Natural killer cell (primary cell): ENCODE results near the gene THRAP3. TPM values are rescaled to one million over a fixed set of nuclear protein-coding genes. Genes with fewer than 3 reads are reported as not detected.

Source experiments
- ATAC-seq, 3 donors: fragments of 150-1000 bp in 2 of 3; fragments of 200-7000 bp in 1 of 3; cut with Tn5 transposase; 1 replicate in 1 of 3; 2 replicates in 2 of 3; pipeline ENCODE4 v1.10.0; 2021; ENCODE audit warnings: mild to moderate bottlenecking in 2 of 3, moderate library complexity in 2 of 3
- DNase-seq, 2 donors: peaks; one replicate each; pipeline versions ENCODE4 v3.0.0 to v3.0.0-alpha.2; 2013 to 2021; ENCODE audit warnings: mixed read lengths in 1 of 2
- H3K27ac ChIP-seq: one replicate; pipeline ENCODE4 v1.5.1; 2013; ENCODE audit warnings: mild to moderate bottlenecking, low read length
- H3K27me3 ChIP-seq: one replicate; pipeline ENCODE4 v1.6.1; 2013; ENCODE audit warnings: low read length; ENCODE audit not compliant: control insufficient read depth, insufficient read depth
- H3K36me3 ChIP-seq: one replicate; pipeline ENCODE4 v1.6.1; 2013; ENCODE audit warnings: low read length; ENCODE audit not compliant: control insufficient read depth, insufficient read depth
- H3K4me1 ChIP-seq: one replicate; pipeline ENCODE4 v1.6.1; 2013; ENCODE audit warnings: low read length; ENCODE audit not compliant: control insufficient read depth, insufficient read depth
- H3K4me3 ChIP-seq: one replicate; pipeline ENCODE4 v1.5.1; 2013; ENCODE audit warnings: low read length
- H3K9me3 ChIP-seq: one replicate; pipeline ENCODE4 v1.6.1; 2013; ENCODE audit warnings: low read length; ENCODE audit not compliant: control insufficient read depth, insufficient read depth
- H3K27ac Mint-ChIP-seq, 2 donors: one replicate each; pipeline ENCODE4 v1.8.0; 2022; ENCODE audit warnings: mild to moderate bottlenecking in 2 of 2, mixed read lengths in 2 of 2, moderate library complexity in 1 of 2
- H3K27me3 Mint-ChIP-seq, 2 donors: one replicate each; pipeline ENCODE4 v1.8.0; 2022; ENCODE audit warnings: low read depth in 2 of 2, mixed read lengths in 2 of 2
- H3K36me3 Mint-ChIP-seq: one replicate; pipeline ENCODE4 v1.8.0; 2022; ENCODE audit warnings: mixed read lengths
- H3K4me1 Mint-ChIP-seq, 2 donors: one replicate each; pipeline ENCODE4 v1.8.0; 2022; ENCODE audit warnings: mixed read lengths in 2 of 2
- H3K4me3 Mint-ChIP-seq: one replicate; pipeline ENCODE4 v1.8.0; 2022; ENCODE audit warnings: mild to moderate bottlenecking, moderate library complexity, mixed read lengths
- H3K9me3 Mint-ChIP-seq, 2 donors: one replicate each; pipeline ENCODE4 v1.8.0; 2022; ENCODE audit warnings: mixed read lengths in 2 of 2
- WGBS: methylation state at CpG from one replicate; pipeline ENCODE4 v1.1.7; 2013; ENCODE audit warnings: missing lambda C conversion rate; ENCODE audit not compliant: insufficient coverage; 5-methylcytosine and 5-hydroxymethylcytosine counted together
- intact Hi-C: fragments of 100-400 bp; cut with micrococcal nuclease; formaldehyde crosslinking; loops from one replicate; pipeline ENCODE4 v1.14.2; 2022
- total RNA-seq, 4 donors: library from RNA; stranded (reverse); fragments of 120-200 nt in 1 of 4; gene quantifications; one replicate each; pipeline versions ENCODE4 v1.2.3 to v1.2.4, GENCODE V29; 2013 to 2022
- TF ChIP-seq, protein P1 (sequence below): fragments of 200-600 bp; IDR thresholded peaks from one replicate; pipeline ENCODE4 v1.8.0; 2022; ENCODE audit warnings: antibody characterized with exemption

Gene THRAP3
- total RNA-seq, 3 donors from 2014 or later (not counting 1 experiment from before 2014, with no cell fraction given): 88.6 to 110 (median 97.4) TPM

- H3K4me1 Mint-ChIP-seq: peaks cover 42% of the 10 kb centered on the region in 2 donors
- H3K4me3 Mint-ChIP-seq: peak overlapping the region; percentile 10
- H3K4me3 ChIP-seq: no peak overlapping the region
Measured at GRCh38 chr1:36236302-36236701, 12.1 kb downstream of the THRAP3 start.

GRCh38 chr1:36238433-36238832, 14.2 kb downstream of the THRAP3 start:
- 100% methylated on average over 2 of the region's 2 CpGs for WGBS
- Mint-ChIP-seq H3K36me3 (no peaks in the 10 kb centered on the region), H3K27me3 (no peaks in the 10 kb centered on the region), H3K4me3 (no peak overlapping the region), H3K4me1 (peaks cover 28 to 31% of the 10 kb centered on the region in 2 donors), H3K27ac (peak overlapping the region; percentile 65 to 66), H3K9me3 (no peaks in the 10 kb centered on the region)
- H3K27me3 ChIP-seq: no peaks in the 10 kb centered on the region
- intact Hi-C loops: no loop called here
- TF ChIP-seq, protein P1, sequence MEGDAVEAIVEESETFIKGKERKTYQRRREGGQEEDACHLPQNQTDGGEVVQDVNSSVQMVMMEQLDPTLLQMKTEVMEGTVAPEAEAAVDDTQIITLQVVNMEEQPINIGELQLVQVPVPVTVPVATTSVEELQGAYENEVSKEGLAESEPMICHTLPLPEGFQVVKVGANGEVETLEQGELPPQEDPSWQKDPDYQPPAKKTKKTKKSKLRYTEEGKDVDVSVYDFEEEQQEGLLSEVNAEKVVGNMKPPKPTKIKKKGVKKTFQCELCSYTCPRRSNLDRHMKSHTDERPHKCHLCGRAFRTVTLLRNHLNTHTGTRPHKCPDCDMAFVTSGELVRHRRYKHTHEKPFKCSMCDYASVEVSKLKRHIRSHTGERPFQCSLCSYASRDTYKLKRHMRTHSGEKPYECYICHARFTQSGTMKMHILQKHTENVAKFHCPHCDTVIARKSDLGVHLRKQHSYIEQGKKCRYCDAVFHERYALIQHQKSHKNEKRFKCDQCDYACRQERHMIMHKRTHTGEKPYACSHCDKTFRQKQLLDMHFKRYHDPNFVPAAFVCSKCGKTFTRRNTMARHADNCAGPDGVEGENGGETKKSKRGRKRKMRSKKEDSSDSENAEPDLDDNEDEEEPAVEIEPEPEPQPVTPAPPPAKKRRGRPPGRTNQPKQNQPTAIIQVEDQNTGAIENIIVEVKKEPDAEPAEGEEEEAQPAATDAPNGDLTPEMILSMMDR: no peak
- peaks cover 21% of the 10 kb centered on the region for H3K36me3 ChIP-seq
- DNase-seq: no peak
- H3K27ac ChIP-seq: no peak overlapping the region
- no peaks in the 10 kb centered on the region for H3K9me3 ChIP-seq
- H3K4me1 ChIP-seq: peaks cover 9% of the 10 kb centered on the region
- ATAC-seq: no peak
- no peak overlapping the region for H3K4me3 ChIP-seq

More at GRCh38 chr1:36236302-36236701, 12.1 kb downstream of the THRAP3 start:
- ATAC-seq (no peak), DNase-seq (no peak)
- Mint-ChIP-seq H3K9me3 (no peaks in the 10 kb centered on the region), H3K27me3 (no peaks in the 10 kb centered on the region), H3K27ac (peak overlapping the region; percentile 85 to 90), H3K36me3 (no peaks in the 10 kb centered on the region)
- no peaks in the 10 kb centered on the region for H3K9me3 ChIP-seq
- 91% methylated on average over 3 of the region's 3 CpGs for WGBS
- intact Hi-C loops: no loop called here
- TF ChIP-seq, protein P1: no peak
- no peaks in the 10 kb centered on the region for H3K27me3 ChIP-seq
- no peak overlapping the region for H3K27ac ChIP-seq
- H3K36me3 ChIP-seq: peaks cover 19% of the 10 kb centered on the region
- H3K4me1 ChIP-seq: peaks cover 14% of the 10 kb centered on the region

- Mint-ChIP-seq H3K4me3 (no peak overlapping the region), H3K4me1 (peaks cover 27 to 36% of the 10 kb centered on the region in 2 donors)
Measured at GRCh38 chr1:36239941-36240637, 15.8 kb downstream of the THRAP3 start.

More at GRCh38 chr1:36239941-36240637, 15.8 kb downstream of the THRAP3 start:
- no peaks in the 10 kb centered on the region for H3K36me3 Mint-ChIP-seq
- no peaks in the 10 kb centered on the region for H3K27me3 Mint-ChIP-seq
- peaks cover 3% of the 10 kb centered on the region for H3K4me1 ChIP-seq
- ATAC-seq: no peak
- TF ChIP-seq, protein P1: no peak
- no peak overlapping the region for H3K4me3 ChIP-seq
- H3K27ac ChIP-seq: no peak overlapping the region
- intact Hi-C loops: no loop called here
- WGBS: 81% methylated on average over 3 of the region's 4 CpGs
- no peaks in the 10 kb centered on the region for H3K27me3 ChIP-seq
- no peak for DNase-seq
- peak overlapping the region; percentile 71 to 80 for H3K27ac Mint-ChIP-seq
- no peaks in the 10 kb centered on the region for H3K9me3 Mint-ChIP-seq
- H3K36me3 ChIP-seq: peaks cover 18% of the 10 kb centered on the region
- H3K9me3 ChIP-seq: no peaks in the 10 kb centered on the region
